HFFc6 (cell line): ENCODE results near the gene SIX1. TPM values are rescaled to one million over a fixed set of nuclear protein-coding genes. Genes with fewer than 3 reads are reported as not detected.
A peak's percentile ranks its signal among the peaks of the same experiment; 100 is the strongest.

Source experiments
- DNase-seq: peaks from one replicate; pipeline ENCODE4 v3.0.0-alpha.2; 2018
- H3K27ac Mint-ChIP-seq: 2 replicates; pipeline ENCODE4 v1.8.0; 2020; ENCODE audit warnings: mild to moderate bottlenecking, mixed read lengths
- H3K27me3 Mint-ChIP-seq: 2 replicates; pipeline ENCODE4 v1.8.0; 2021; ENCODE audit warnings: mild to moderate bottlenecking, moderate library complexity, mixed read lengths; ENCODE audit not compliant: insufficient read depth
- H3K36me3 Mint-ChIP-seq: 2 replicates; pipeline ENCODE4 v1.8.0; 2021; ENCODE audit warnings: low read depth, mixed read lengths
- H3K4me1 Mint-ChIP-seq: 2 replicates; pipeline ENCODE4 v1.8.0; 2020; ENCODE audit warnings: low read depth, mixed read lengths
- H3K4me3 Mint-ChIP-seq: 2 replicates; pipeline ENCODE4 v1.8.0; 2020; ENCODE audit warnings: mild to moderate bottlenecking, moderate library complexity, mixed read lengths
- H3K9me3 Mint-ChIP-seq: 2 replicates; pipeline ENCODE4 v1.8.0; 2020; ENCODE audit warnings: mild to moderate bottlenecking, mixed read lengths
- CTCF ChIP-seq: fragments of 200-600 bp; sonication (generic); IDR thresholded peaks from 2 replicates; pipeline ENCODE4 v1.5.0; 2021; ENCODE audit warnings: antibody characterized with exemption, mild to moderate bottlenecking
- long read RNA-seq: library from polyadenylated mRNA; unstranded; transcript quantifications from one replicate; pipeline ENCODE4 v2.0.0, GENCODE V29; 2019
- total RNA-seq, 6 experiments: library from RNA; stranded (reverse); fragmentation: NEBNext Ultra II Directional; extraction: Animal tissue kit (Norgen Biotek cat#: 25700); gene quantifications; 2 replicates in 1 of 6; 3 replicates in 5 of 6; pipeline ENCODE4 v1.2.3, GENCODE V29; 2021

The SIX1 gene
- total RNA-seq, result 1 to 10 TPM; 5.0 to 6.0 (median 5.4) TPM
- long read RNA-seq, transcript SIX1-201 (2 exons, 3,996 nt), result major isoform, 11 of 14 reads
- long read RNA-seq, partial matches to known transcripts, result 0 of 14 reads
- long read RNA-seq, other reads (novel, unspliced or antisense), result 3 of 14 reads

GRCh38 chr14:60648934-60649874 lies at the start of gene SIX1:
Gene SIX1, minus strand, starts transcription at chr14:60649477. Its CDS starts 288 bp downstream, at chr14:60649189.
- H3K36me3 Mint-ChIP-seq, result no peaks in the 10 kb centered on the region
- peak within 1 kb of the TSS; percentile 95 for H3K4me3 Mint-ChIP-seq
- H3K27me3 Mint-ChIP-seq, result peaks cover 22% of the 10 kb centered on the region
- no peaks in the 10 kb centered on the region for H3K9me3 Mint-ChIP-seq
- DNase-seq, result peak; percentile 87
- H3K27ac Mint-ChIP-seq, result peak within 1 kb of the TSS; percentile 84
- TF ChIP-seq CTCF, result no peak
- peaks cover 80% of the 10 kb centered on the region for H3K4me1 Mint-ChIP-seq

DNA sequence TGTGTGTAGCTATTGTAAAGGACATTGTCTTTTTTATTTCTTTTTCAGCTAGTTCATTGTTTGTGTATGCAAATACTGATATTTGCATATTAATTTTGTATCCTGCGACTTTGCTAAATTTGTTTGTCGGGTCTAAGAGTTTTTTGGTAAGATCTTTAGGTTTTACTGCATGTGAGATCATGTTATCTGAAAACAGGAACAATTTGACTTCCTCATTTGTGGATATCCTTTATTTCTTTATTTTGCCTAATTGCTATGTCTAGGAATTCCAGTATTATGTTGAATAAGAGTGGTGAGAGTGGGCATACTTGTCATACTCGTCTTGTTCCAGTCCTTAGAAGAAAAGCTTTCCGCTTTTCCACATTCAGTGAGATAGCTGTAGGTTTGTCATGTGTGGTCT lies 46.0 kb upstream of the SIX1 start:
- Mint-ChIP-seq H3K4me1 (no peaks in the 10 kb centered on the region), H3K4me3 (no peak overlapping the region), H3K27ac (no peak overlapping the region), H3K27me3 (no peaks in the 10 kb centered on the region; the same call in 1 of the 2 replicates), H3K36me3 (peaks cover 4% of the 10 kb centered on the region; the same call in 1 of the 2 replicates), H3K9me3 (peaks cover 3% of the 10 kb centered on the region; the same call in 1 of the 2 replicates)
- no peak for DNase-seq
- no peak for TF ChIP-seq CTCF

- Mint-ChIP-seq H3K4me3 (no peak overlapping the region), H3K27me3 (no peaks in the 10 kb centered on the region; the same call in 1 of the 2 replicates), H3K36me3 (no peaks in the 10 kb centered on the region), H3K9me3 (no peaks in the 10 kb centered on the region), H3K27ac (no peak overlapping the region), H3K4me1 (no peaks in the 10 kb centered on the region)
- TF ChIP-seq CTCF, result no peak
- no peak for DNase-seq
Observed at GRCh38 chr14:60691383-60692113, 42.3 kb upstream of the SIX1 start.

GRCh38 chr14:60686865-60687264 lies 37.6 kb upstream of the SIX1 start:
- H3K36me3 Mint-ChIP-seq, result no peaks in the 10 kb centered on the region; the same call in 1 of the 2 replicates
- no peaks in the 10 kb centered on the region; the same call in 1 of the 2 replicates for H3K27me3 Mint-ChIP-seq
- no peak overlapping the region for H3K4me3 Mint-ChIP-seq
- no peak for TF ChIP-seq CTCF
- no peak overlapping the region for H3K27ac Mint-ChIP-seq
- 0 out of 2 replicates have a peak, but pooled peaks cover 3% of the 10 kb centered on the region for H3K9me3 Mint-ChIP-seq
- no peaks in the 10 kb centered on the region for H3K4me1 Mint-ChIP-seq
- no peak for DNase-seq

- Mint-ChIP-seq H3K27ac (no peak overlapping the region), H3K4me3 (no peak overlapping the region), H3K36me3 (no peaks in the 10 kb centered on the region; the same call in 1 of the 2 replicates), H3K4me1 (peaks cover 5% of the 10 kb centered on the region), H3K27me3 (no peaks in the 10 kb centered on the region; the same call in 1 of the 2 replicates), H3K9me3 (0 out of 2 replicates have a peak, but pooled peaks cover 3% of the 10 kb centered on the region)
- DNase-seq, result no peak
- TF ChIP-seq CTCF, result no peak
Observed at GRCh38 chr14:60684203-60684602, 34.9 kb upstream of the SIX1 start.
